NT2/D1 (cell line): ENCODE measurements around the gene PNRC2.
"Not testable (repeated sequence)": the region's sequence is repeated elsewhere in the genome, so short reads cannot be mapped to it uniquely, and the experiment has no call there.

ENCODE experiments used
- YY1 ChIP-seq: IDR thresholded peaks from 2 replicates; pipeline ENCODE4 v1.6.1; 2011; ENCODE audit not compliant: insufficient read length, insufficient read depth
- ZNF274 ChIP-seq: IDR thresholded peaks from 2 replicates; pipeline ENCODE4 v1.6.1; 2011; ENCODE audit warnings: mild to moderate bottlenecking, low read depth, low read length

- not testable (repeated sequence) for TF ChIP-seq ZNF274, YY1
Measured at GRCh38 chr1:23992011-23992410, 32.4 kb downstream of the PNRC2 start.
